Natural killer cell (primary cell): ENCODE measurements around the gene BLID. TPM values are rescaled to one million over a fixed set of nuclear protein-coding genes. Genes with fewer than 3 reads are reported as not detected.

Experiments
- ATAC-seq, 3 donors: fragments of 150-1000 bp in 2 of 3; fragments of 200-7000 bp in 1 of 3; cut with Tn5 transposase; 1 replicate in 1 of 3; 2 replicates in 2 of 3; pipeline ENCODE4 v1.10.0; 2021; ENCODE audit warnings: mild to moderate bottlenecking in 2 of 3, moderate library complexity in 2 of 3
- DNase-seq, 2 donors: peaks; one replicate each; pipeline versions ENCODE4 v3.0.0 to v3.0.0-alpha.2; 2013 to 2021; ENCODE audit warnings: mixed read lengths in 1 of 2
- H3K27ac ChIP-seq: one replicate; pipeline ENCODE4 v1.5.1; 2013; ENCODE audit warnings: mild to moderate bottlenecking, low read length
- H3K27me3 ChIP-seq: one replicate; pipeline ENCODE4 v1.6.1; 2013; ENCODE audit warnings: low read length; ENCODE audit not compliant: control insufficient read depth, insufficient read depth
- H3K36me3 ChIP-seq: one replicate; pipeline ENCODE4 v1.6.1; 2013; ENCODE audit warnings: low read length; ENCODE audit not compliant: control insufficient read depth, insufficient read depth
- H3K4me1 ChIP-seq: one replicate; pipeline ENCODE4 v1.6.1; 2013; ENCODE audit warnings: low read length; ENCODE audit not compliant: control insufficient read depth, insufficient read depth
- H3K4me3 ChIP-seq: one replicate; pipeline ENCODE4 v1.5.1; 2013; ENCODE audit warnings: low read length
- H3K9me3 ChIP-seq: one replicate; pipeline ENCODE4 v1.6.1; 2013; ENCODE audit warnings: low read length; ENCODE audit not compliant: control insufficient read depth, insufficient read depth
- H3K27ac Mint-ChIP-seq, 2 donors: one replicate each; pipeline ENCODE4 v1.8.0; 2022; ENCODE audit warnings: mild to moderate bottlenecking in 2 of 2, mixed read lengths in 2 of 2, moderate library complexity in 1 of 2
- H3K27me3 Mint-ChIP-seq, 2 donors: one replicate each; pipeline ENCODE4 v1.8.0; 2022; ENCODE audit warnings: low read depth in 2 of 2, mixed read lengths in 2 of 2
- H3K36me3 Mint-ChIP-seq: one replicate; pipeline ENCODE4 v1.8.0; 2022; ENCODE audit warnings: mixed read lengths
- H3K4me1 Mint-ChIP-seq, 2 donors: one replicate each; pipeline ENCODE4 v1.8.0; 2022; ENCODE audit warnings: mixed read lengths in 2 of 2
- H3K4me3 Mint-ChIP-seq: one replicate; pipeline ENCODE4 v1.8.0; 2022; ENCODE audit warnings: mild to moderate bottlenecking, moderate library complexity, mixed read lengths
- H3K9me3 Mint-ChIP-seq, 2 donors: one replicate each; pipeline ENCODE4 v1.8.0; 2022; ENCODE audit warnings: mixed read lengths in 2 of 2
- CTCF ChIP-seq: fragments of 200-600 bp; IDR thresholded peaks from one replicate; pipeline ENCODE4 v1.8.0; 2022; ENCODE audit warnings: antibody characterized with exemption
- WGBS: methylation state at CpG from one replicate; pipeline ENCODE4 v1.1.7; 2013; ENCODE audit warnings: missing lambda C conversion rate; ENCODE audit not compliant: insufficient coverage; 5-methylcytosine and 5-hydroxymethylcytosine counted together
- intact Hi-C: fragments of 100-400 bp; cut with micrococcal nuclease; formaldehyde crosslinking; loops from one replicate; pipeline ENCODE4 v1.14.2; 2022
- total RNA-seq, 4 donors: library from RNA; stranded (reverse); fragments of 120-200 nt in 1 of 4; gene quantifications; one replicate each; pipeline versions ENCODE4 v1.2.3 to v1.2.4, GENCODE V29; 2013 to 2022

The BLID gene
- total RNA-seq, 3 donors from 2014 or later (not counting 1 experiment from before 2014, with no cell fraction given), result not detected

GRCh38 chr11:122097419-122098001, 18.5 kb downstream of the BLID start:
- Mint-ChIP-seq H3K27me3 (peaks cover 30 to 42% of the 10 kb centered on the region in 2 donors), H3K9me3 (no peaks in the 10 kb centered on the region), H3K27ac (no peak overlapping the region), H3K4me1 (peaks cover 5 to 13% of the 10 kb centered on the region in 2 donors), H3K4me3 (no peak overlapping the region), H3K36me3 (no peaks in the 10 kb centered on the region)
- TF ChIP-seq CTCF, result no peak
- ATAC-seq (no peak), DNase-seq (no peak)
- no peak overlapping the region for H3K4me3 ChIP-seq
- intact Hi-C loops, result no loop called here
- H3K36me3 ChIP-seq, result no peaks in the 10 kb centered on the region
- H3K4me1 ChIP-seq, result peaks cover 5% of the 10 kb centered on the region
- WGBS, result 76% methylated on average over 11 of the region's 11 CpGs
- H3K27me3 ChIP-seq, result peaks cover 24% of the 10 kb centered on the region
- H3K27ac ChIP-seq, result no peak overlapping the region
- H3K9me3 ChIP-seq, result no peaks in the 10 kb centered on the region

GRCh38 chr11:122096272-122097112, 19.5 kb downstream of the BLID start:
- Histone ChIP-seq H3K4me1 (peaks cover 5% of the 10 kb centered on the region), H3K4me3 (no peak overlapping the region), H3K27me3 (peaks cover 21% of the 10 kb centered on the region), H3K27ac (no peak overlapping the region), H3K36me3 (no peaks in the 10 kb centered on the region), H3K9me3 (no peaks in the 10 kb centered on the region)
- H3K9me3 Mint-ChIP-seq, result no peaks in the 10 kb centered on the region
- no peak for ATAC-seq
- no peak for TF ChIP-seq CTCF
- peaks cover 5 to 13% of the 10 kb centered on the region in 2 donors for H3K4me1 Mint-ChIP-seq
- no peak overlapping the region for H3K27ac Mint-ChIP-seq
- intact Hi-C loops, result no loop called here
- H3K4me3 Mint-ChIP-seq, result no peak overlapping the region
- H3K27me3 Mint-ChIP-seq, result peaks cover 38 to 52% of the 10 kb centered on the region in 2 donors
- DNase-seq, result no peak
- no peaks in the 10 kb centered on the region for H3K36me3 Mint-ChIP-seq
- WGBS, result 93% methylated on average over 5 of the region's 12 CpGs

- Histone ChIP-seq H3K4me1 (peaks cover 2% of the 10 kb centered on the region), H3K9me3 (no peaks in the 10 kb centered on the region), H3K27me3 (peaks cover 21% of the 10 kb centered on the region), H3K36me3 (no peaks in the 10 kb centered on the region), H3K27ac (no peak overlapping the region), H3K4me3 (no peak overlapping the region)
- H3K4me1 Mint-ChIP-seq, result peaks cover under 1 to 7% of the 10 kb centered on the region in 2 donors
- H3K36me3 Mint-ChIP-seq, result no peaks in the 10 kb centered on the region
- DNase-seq (no peak), ATAC-seq (no peak)
- WGBS, result 94% methylated on average over 10 of the region's 12 CpGs
- H3K9me3 Mint-ChIP-seq, result no peaks in the 10 kb centered on the region
- H3K27me3 Mint-ChIP-seq, result peaks cover 32 to 52% of the 10 kb centered on the region in 2 donors
- no peak for TF ChIP-seq CTCF
- intact Hi-C loops, result no loop called here
- H3K4me3 Mint-ChIP-seq, result no peak overlapping the region
- no peak overlapping the region for H3K27ac Mint-ChIP-seq
These were observed 20.2 kb downstream of the BLID start for GRCh38 chr11:122095681-122096262.
